NCI-H2107 treated with DMSO at 0.1 percent for 48 hours (cell line): ENCODE data around the gene CYBA.

ENCODE experiments used
- DNase-seq: peaks from one replicate; lab custom pipeline; 2025; ENCODE audit not compliant: unreplicated experiment; lab: John Stamatoyannopoulos, UW

Gene CYBA

GRCh38 chr16:88650749-88651275 lies at the start of gene CYBA:
Gene CYBA, minus strand, starts transcription at chr16:88651053. Its CDS starts 40 bp downstream, at chr16:88651013.
- DNase-seq: no peak

- no peak for DNase-seq
These were observed 49.4 kb upstream of the CYBA start for GRCh38 chr16:88700322-88700635.

DNA sequence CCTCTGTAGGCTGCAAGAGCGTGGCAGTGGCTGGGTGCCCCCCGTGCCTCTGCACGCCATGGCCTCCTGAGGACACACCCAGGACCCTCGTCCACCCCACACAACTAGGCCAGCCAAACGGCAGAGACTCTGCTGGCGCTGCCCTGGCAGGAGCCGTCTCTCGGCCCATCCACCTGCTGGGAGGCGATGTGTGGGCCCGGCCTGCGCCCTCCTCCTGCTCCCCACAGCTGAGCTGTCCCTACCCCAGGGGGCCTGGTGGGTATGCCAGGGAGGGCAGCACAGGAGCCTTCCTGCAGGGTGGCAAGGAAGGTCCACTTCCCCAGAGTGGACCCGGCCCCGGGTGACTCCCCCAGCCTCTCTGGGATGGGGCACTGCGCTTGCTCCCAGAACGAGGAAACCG lies 48.3 kb upstream of the CYBA start:
- DNase-seq: no peak

DNA sequence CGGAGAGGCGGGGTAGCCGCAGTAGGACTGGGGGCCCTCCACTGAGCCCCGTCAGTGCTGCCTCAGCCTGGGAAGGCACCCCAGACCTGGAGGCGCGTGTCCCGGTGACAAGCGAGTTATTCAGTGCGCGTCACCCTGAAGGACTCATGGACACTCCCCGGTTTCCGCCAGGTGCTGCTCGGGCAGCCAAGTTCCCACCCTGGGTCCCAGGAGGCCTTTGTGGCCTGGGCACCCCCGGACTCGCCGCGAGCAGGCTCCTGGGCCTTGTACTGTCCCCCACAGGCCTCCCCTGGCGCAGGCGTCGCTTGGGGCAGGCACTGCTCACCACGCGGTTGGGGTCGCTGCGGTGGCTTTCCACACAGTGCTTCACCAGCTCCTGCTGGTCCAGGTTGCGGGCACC lies 47.8 kb upstream of the CYBA start:
- DNase-seq: no peak

DNA sequence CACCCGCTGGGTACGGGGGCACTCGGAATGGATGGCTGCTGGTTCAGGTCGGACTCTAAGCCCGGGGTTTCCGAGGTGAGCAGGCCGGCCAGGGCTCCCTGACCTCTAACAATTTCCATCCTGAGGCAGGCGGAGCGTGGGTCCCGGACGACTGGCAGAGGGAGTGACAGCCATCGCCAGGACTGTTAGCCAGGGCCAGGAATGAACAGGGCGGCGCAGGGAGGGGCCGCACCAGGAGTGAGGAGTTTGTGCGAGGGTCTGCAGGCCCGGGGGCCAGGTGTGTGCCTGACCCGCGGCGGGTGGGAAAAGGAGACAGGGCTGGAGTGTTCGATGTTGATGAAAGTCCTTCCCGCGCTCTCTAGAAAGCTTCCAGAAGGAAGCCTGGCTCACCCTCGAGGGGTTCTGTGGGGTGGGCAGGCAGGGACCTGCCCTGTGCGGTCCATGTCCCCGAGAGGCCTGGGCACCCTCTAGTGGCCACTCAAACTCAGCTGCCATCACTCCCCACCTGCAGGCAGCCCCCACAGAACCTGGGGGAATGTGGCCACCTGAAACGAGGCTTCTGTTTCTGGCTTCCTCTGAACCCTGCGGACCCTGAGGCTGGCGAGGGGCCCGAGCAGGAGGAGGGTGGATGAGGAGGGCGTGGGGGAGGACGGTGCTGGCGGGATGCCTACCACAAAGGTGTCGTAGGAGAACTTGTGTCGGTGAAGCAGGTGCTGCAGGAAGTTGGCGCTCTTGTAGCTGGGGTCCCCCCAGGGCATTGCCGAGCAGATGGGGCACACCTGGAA lies 47.2 kb upstream of the CYBA start:
- DNase-seq: no peak

DNA sequence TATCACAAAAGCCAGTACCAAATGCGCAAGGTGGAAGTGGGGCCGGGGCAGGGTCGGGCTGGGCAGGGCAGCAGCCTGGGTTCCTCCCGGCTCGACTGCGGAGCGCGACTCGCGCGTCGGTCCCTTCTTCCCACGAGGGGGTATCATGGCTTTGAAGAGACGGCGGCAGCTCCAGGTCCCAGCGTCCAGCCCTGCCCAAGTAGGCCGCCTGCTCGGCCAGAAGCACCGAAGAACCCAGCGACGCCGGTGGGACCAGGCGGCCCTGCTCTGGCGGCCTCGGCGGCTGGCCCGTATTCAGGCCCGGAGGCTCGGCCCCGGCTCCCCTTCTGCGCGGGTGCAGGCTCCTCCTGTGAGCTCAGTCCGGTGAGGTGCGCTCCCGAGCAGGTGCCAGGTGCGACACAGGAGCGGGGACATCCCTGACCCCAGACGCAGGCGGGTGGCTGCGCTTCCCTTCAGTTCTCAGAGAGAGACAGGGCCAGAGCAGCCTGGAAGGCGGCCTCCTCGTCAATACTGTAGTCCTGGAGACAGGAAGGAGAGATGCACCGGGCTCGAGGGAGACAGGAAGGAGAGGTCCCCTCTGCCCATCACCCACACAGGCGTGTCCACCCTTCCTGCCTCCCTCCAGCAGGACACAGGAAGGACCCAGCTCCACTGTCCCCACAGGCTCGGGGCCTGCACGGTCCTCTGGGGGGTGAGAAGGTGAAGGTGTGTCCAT lies 46.4 kb upstream of the CYBA start:
- DNase-seq: no peak

DNA sequence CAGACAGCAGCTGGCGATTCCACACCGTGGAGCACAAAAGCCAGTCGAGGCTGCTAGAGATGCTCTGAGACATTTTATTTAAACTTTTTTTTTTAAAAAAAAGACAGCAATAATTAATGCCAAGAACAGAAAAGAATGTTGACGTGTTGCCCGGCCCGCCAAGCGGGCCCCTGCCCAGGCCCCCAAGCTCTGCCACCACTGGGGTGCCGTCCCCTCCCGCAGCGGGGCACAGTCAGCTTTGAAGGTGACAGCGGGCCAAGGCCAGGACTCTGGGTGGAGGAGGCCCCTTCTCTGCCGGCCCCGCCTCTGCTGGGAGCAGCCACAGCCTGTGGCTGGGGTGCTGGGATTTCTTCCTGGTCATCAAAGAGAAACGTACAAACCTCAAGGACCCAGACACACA lies 45.6 kb upstream of the CYBA start:
- no peak for DNase-seq

GRCh38 chr16:88695753-88696152 lies 44.9 kb upstream of the CYBA start:
- no peak for DNase-seq

DNA sequence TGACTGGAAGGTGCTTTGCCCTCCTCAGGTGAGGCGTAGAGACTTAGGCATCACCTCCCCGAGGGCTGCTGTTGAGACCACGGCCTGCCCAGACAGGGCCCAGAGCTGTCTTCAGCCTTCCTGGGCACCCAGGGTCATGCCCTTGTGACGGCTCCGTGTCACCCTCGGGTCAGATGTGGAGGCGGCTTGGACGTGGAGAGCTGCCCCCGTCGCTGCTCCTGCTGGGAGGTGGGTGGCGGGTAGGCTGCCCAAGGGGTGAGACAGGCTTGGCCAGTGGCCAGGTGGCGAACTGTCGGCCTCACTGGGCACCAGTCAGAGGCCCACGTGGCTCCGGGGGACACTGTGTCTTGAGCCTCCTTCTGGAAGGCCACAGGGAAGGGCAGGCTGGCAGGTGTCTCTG lies 44.4 kb upstream of the CYBA start:
- no peak for DNase-seq

- no peak for DNase-seq
These were observed 43.6 kb upstream of the CYBA start for GRCh38 chr16:88694221-88695087.

DNA sequence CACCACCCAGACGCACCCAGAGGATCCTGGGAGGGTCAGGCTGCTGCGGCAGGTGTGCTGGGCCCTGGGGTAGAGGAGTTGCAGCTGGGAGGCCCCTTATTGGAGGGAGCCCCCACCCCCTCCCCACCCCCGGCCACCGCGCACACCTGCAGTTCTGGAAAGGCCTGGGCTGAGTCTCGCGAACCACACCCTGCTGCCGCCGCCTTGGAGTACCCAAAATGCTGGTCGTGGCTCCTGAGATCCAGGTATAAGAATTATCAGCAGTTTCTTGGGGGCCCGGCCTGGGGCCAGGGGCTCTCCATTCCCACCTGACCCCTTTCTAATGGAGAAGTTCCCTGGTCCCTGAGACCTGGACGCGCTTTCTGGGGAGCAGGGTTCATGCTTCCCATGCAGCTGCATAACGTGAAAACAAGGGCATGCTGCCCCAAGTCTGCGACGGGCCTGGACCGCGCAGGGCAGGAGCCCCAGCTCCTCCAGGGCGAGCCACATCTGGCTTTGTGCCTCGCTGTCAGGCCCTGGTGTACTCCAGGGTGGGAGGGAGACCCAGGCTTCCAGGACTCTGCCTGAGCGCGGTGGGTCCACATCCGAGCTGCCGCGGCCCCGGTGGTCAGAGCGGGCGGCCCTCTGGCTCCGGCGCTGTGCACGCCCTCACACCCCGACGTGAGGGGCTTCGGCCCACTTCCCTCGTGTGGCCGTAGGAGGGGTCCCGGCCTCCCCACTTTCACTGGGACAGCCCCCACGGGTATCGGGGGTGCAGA lies 42.7 kb upstream of the CYBA start:
- DNase-seq: no peak

DNA sequence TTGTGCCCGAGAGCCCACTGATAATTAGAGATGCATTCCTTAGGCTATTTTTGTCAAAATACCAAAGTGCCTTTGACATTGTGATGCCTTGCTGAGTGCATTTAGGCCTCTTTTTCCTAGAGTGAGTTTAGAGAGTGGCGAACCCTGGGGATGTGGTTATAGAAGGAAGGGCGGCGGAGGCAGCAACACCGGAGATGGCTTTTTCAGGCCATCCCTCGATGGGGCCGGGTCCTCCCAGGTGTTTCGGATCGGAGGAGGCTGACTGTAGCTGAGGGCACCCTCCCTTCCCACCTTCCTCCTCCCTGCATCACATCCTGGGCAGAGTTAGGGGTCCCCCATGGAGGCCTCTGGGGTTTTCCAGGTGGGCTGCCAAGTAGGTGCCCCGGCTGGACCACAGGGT lies 42.0 kb upstream of the CYBA start:
- DNase-seq: no peak

- DNase-seq: no peak
These were observed 41.2 kb upstream of the CYBA start for GRCh38 chr16:88691924-88692560.

DNA sequence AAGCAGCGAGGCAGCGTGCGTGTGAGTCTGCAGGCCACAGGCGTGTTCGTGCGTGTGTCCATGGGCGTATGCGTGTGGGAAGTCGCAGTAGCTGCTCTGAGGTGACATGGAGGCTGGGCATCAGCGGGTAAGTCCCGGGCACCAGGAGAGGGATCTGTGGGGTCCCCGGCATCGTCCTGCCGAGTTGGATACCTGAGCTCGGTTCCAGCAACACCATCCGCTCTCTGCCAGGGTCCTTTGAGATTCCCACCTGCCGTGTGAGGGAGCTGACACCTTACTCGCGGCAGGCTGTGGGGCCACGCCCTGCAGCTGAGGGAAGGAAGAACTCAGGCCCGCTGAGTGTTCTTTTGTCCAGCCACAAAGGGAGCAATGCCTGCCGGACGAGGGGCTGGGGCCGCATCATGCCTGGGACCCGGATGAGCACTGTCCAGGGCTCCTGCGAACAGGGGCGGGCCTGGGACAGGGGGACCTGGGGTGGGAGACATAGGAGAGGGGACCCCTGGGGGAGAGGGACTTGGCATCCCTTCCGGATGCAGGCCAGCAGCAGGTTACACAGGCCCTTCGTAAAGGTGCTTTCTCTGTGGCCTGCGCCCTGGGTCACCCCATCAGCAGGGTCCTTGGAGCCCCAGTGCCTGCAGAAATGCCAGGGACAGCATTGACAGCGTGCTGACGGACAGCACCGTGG lies 40.4 kb upstream of the CYBA start:
- DNase-seq: no peak

DNA sequence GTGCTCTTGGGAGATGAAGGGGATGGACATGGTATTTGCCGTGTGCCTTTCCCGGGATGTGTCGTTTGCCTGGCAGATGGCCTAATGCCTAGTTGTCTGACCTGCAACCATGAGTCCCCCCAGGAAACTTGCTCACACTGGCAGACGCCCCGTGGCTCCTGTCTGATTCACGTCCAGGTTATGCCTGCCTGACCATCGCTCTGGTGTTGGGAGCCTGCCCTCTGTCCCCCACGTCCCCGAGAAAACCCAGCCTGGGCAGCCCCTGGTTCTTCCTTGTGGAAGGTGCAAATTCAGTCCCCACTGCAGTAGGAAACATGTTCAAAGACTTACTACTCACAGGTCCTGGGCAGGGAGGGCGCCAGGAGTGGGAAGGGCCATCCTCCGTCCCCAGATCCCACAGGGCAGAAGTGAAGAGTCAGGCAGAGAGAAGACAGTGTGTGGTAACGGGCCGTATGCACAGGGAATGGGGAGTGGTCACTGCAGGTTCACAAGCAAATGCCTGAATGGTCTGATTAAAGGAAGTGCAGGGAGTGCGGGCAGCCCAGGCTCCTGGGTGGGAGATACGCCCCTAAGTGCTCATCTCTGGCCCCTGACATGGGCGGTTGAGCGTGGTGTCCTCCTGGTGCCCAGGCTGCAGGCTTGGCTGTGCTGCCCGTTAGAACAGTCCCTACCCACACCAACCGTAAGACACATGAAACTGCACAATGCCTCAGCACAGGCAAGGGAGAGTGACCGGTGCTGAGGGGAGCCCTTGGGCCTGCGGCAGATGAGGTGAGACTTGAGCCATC lies 39.7 kb upstream of the CYBA start:
- DNase-seq: no peak

GRCh38 chr16:88688013-88688778 lies 37.3 kb upstream of the CYBA start:
- peak; percentile 91 for DNase-seq

- DNase-seq: no peak
These were observed 36.8 kb upstream of the CYBA start for GRCh38 chr16:88687676-88688012.

GRCh38 chr16:88687254-88687576 lies 36.4 kb upstream of the CYBA start:
- DNase-seq: no peak
